Parathyroid adenoma (tissue), 2 donors: ENCODE results near the gene AVPR2.

ENCODE experiments used
- H2AFZ ChIP-seq: fragments of 300-600 bp; sonication (generic); one replicate; pipeline ENCODE4 v1.7.0; 2017; ENCODE audit warnings: antibody characterized with exemption, mild to moderate bottlenecking
- H3K27ac ChIP-seq: fragments of 300-600 bp; sonication (generic); one replicate; pipeline ENCODE4 v1.7.0; 2017
- H3K27me3 ChIP-seq: fragments of 300-600 bp; sonication (generic); one replicate; pipeline ENCODE4 v1.7.0; 2017; ENCODE audit warnings: low read length; ENCODE audit not compliant: control insufficient read depth, insufficient read depth
- H3K36me3 ChIP-seq: fragments of 300-600 bp; sonication (generic); one replicate; pipeline ENCODE4 v1.7.0; 2017; ENCODE audit warnings: low read length; ENCODE audit not compliant: control insufficient read depth, insufficient read depth
- H3K4me1 ChIP-seq: fragments of 300-600 bp; sonication (generic); one replicate; pipeline ENCODE4 v1.7.0; 2017; ENCODE audit warnings: control low read depth
- H3K4me2 ChIP-seq: fragments of 300-600 bp; sonication (generic); one replicate; pipeline ENCODE4 v1.7.0; 2017; ENCODE audit warnings: low read length
- H3K4me3 ChIP-seq: fragments of 300-600 bp; sonication (generic); one replicate; pipeline ENCODE4 v1.7.0; 2017; ENCODE audit warnings: low read depth, low read length
- H3K79me2 ChIP-seq: fragments of 300-600 bp; sonication (generic); one replicate; pipeline ENCODE4 v1.7.0; 2017; ENCODE audit warnings: control low read depth
- H3K9ac ChIP-seq: fragments of 300-600 bp; sonication (generic); one replicate; pipeline ENCODE4 v1.7.0; 2017; ENCODE audit warnings: mild to moderate bottlenecking
- H3K9me3 ChIP-seq: fragments of 300-600 bp; sonication (generic); one replicate; pipeline ENCODE4 v1.7.0; 2017; ENCODE audit warnings: low read length; ENCODE audit not compliant: control insufficient read depth
- CTCF ChIP-seq: fragments of 300-600 bp; sonication (generic); IDR thresholded peaks from one replicate; pipeline ENCODE4 v1.7.0; 2017; ENCODE audit warnings: antibody characterized with exemption, mild to moderate bottlenecking
- donor health status: primary hyperparathyroidism.

The AVPR2 gene

GRCh38 chrX:153876112-153876491, 28.4 kb upstream of the AVPR2 start:
- Histone ChIP-seq H3K4me3 (no peak overlapping the region), H2AFZ (no peak overlapping the region), H3K4me2 (no peak overlapping the region), H3K9ac (no peak overlapping the region), H3K4me1 (no peaks in the 10 kb centered on the region), H3K27me3 (no peaks in the 10 kb centered on the region), H3K36me3 (no peaks in the 10 kb centered on the region), H3K27ac (no peak overlapping the region), H3K9me3 (no peaks in the 10 kb centered on the region), H3K79me2 (no peaks in the 10 kb centered on the region)
- no peak for TF ChIP-seq CTCF

GRCh38 chrX:153877571-153878261, 26.8 kb upstream of the AVPR2 start:
- Histone ChIP-seq H3K27ac (no peak overlapping the region), H3K36me3 (no peaks in the 10 kb centered on the region), H2AFZ (no peak overlapping the region), H3K4me2 (no peak overlapping the region), H3K9ac (no peak overlapping the region), H3K27me3 (no peaks in the 10 kb centered on the region), H3K4me1 (no peaks in the 10 kb centered on the region), H3K79me2 (no peaks in the 10 kb centered on the region), H3K9me3 (no peaks in the 10 kb centered on the region), H3K4me3 (no peak overlapping the region)
- TF ChIP-seq CTCF = no peak

GRCh38 chrX:153878345-153878744, 26.1 kb upstream of the AVPR2 start:
- Histone ChIP-seq H3K4me2 (no peak overlapping the region), H2AFZ (no peak overlapping the region), H3K4me3 (no peak overlapping the region), H3K4me1 (no peaks in the 10 kb centered on the region), H3K79me2 (no peaks in the 10 kb centered on the region), H3K27me3 (no peaks in the 10 kb centered on the region), H3K27ac (no peak overlapping the region), H3K9ac (no peak overlapping the region), H3K36me3 (no peaks in the 10 kb centered on the region), H3K9me3 (no peaks in the 10 kb centered on the region)
- TF ChIP-seq CTCF = no peak

GRCh38 chrX:153878969-153879653, 25.4 kb upstream of the AVPR2 start:
- no peaks in the 10 kb centered on the region for H3K79me2 ChIP-seq
- H3K27ac ChIP-seq = no peak overlapping the region
- H3K4me3 ChIP-seq = no peak overlapping the region
- no peaks in the 10 kb centered on the region for H3K9me3 ChIP-seq
- H2AFZ ChIP-seq = no peak overlapping the region
- H3K36me3 ChIP-seq = no peaks in the 10 kb centered on the region
- H3K4me1 ChIP-seq = no peaks in the 10 kb centered on the region
- H3K4me2 ChIP-seq = no peak overlapping the region
- TF ChIP-seq CTCF = no peak
- H3K27me3 ChIP-seq = no peaks in the 10 kb centered on the region
- no peak overlapping the region for H3K9ac ChIP-seq
